ENCODE data around the gene MIS12.

The MIS12 gene

DNA sequence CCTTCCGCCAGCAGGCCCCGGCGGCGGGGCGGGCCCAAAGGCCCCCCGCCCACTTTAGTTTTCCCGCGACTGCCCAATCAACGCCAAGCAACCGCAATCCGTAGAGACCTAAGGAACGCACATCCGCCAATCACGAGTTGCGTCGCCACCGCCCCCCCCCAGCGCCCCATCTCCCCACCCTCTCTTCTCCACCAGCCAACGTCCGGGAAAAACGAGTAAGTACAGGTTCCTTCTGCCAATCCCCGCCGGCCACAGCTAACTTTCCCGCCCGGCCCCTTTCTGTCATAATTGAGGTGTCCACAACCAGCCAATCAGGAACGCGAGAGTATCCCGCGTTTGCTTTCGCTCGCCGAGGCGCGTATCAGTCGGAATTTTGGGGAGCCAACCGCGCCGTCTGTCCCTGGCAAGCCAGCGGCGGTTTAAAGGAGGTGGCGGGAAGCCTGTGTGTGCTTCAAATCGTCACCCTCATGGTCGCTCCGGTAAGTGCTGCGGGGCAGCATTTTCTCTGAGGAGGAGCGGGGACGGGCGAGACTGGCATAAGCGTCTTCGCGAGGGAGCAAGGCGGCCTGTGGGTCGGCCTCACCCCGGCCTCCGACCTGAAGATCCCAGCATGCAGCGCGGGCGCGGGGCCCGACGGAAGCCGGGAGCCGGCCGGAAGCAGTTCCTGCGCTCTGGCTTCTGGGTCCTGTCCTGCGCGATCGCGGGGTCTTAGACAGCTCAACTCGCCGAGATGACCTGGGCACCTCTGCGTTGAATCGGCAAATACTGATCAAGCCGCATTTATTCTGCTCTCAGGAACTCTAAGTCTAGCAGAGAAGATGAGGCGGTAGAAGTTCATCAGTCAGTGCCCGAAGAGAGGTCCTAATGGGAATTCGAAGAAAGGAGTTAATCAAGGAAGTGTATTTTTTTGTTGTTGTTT, at the start of gene MIS12:
Gene MIS12, plus strand, starts transcription at position 361 of the 919 bp plus-strand sequence. CDS start 2,297 bp downstream, outside the sequence.
- peak; percentile 99 for DNase-seq

DNA sequence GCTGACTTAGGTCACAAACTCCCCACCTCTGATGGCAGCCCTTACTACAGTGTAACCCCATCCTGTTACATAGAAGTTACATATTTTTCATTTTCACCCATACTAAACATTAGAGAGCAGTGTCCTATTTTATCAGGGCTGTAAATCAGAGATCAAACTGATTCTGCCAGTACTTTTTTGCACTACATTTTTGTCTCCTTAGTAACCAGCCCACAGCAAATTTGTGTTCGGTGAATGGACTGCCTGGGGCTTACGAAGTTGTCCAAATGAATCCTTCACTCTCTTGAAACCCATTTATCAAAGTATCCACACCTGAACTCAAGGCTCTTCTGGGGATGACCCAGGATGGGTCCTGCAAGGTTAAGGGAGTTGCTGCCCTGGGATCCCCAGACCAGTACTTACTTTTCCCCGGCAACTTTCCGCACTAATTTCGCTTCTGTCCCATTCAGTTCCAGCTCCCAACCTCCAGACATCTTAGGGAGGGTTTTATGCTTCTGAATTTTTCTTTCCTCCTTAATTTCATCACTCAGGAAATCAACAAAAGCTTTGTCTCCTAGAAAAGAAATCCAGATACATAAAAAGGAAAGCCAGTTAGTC, 48.5 kb upstream of the MIS12 start:
- no peak for DNase-seq

DNA sequence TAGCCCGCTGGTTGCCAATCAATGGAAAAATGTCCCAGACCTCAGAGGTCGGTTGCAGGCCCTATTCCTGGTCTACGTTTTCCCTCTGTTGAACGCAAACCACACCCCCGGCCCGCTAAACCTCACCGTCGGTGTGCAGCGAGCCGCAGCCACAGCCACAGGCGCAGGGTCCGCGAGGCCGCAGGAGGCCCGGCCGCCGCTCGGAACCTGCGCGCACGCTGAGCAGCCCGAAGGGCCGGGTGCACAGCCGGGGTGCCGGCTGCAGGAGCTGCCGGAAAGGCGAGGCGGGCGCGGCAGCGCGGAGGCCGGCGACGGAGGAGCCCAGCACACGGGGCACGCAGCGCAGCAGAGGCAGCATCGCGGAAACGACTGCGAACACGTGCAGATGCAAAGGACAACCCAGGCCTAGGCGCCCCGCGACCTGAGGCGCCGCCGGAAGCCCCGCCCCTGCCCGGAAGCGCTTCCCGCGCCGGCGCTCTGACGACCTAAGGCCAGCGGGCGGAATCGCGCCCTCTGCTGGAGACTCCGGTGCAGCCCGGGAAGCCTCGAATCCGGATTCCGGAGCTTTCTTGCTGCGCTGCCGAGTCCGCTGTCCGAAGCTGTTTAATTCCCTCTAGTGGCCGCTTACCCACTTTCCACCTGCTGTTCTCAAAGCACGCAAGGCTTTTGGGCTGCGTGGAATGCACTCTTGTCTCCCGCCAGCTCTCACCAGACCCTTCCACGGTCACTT, 47.5 kb upstream of the MIS12 start, which contains the start of gene C1QBP:
Gene C1QBP, minus strand, starts transcription at position 440 of the 730 bp plus-strand sequence. Its CDS starts 82 bp downstream, at position 358.
- DNase-seq = peak; percentile 93

- DNase-seq = no peak
Observed at GRCh38 chr17:5439446-5439764, 47.0 kb upstream of the MIS12 start.

GRCh38 chr17:5443728-5444127, 42.6 kb upstream of the MIS12 start:
- no peak for DNase-seq

DNA sequence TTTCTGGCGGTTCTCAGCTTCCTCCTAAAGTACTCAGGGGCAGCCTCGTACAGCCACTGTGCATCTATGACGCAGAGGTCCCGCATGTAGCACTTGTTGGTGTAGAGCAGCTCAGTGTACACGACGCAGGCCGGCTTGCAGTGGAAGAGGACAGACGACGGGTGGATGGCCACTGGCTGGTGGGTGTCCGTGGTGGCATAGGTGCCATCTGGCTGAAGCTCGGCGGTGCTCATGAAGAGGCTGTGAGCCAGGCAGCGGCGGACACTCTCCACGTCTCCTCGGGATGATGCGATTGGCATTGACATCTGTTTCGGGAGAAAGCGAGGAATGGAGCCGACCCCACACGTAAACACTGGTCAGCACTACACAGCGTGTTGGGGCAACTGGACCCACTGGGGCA, 42.2 kb upstream of the MIS12 start:
- no peak for DNase-seq

GRCh38 chr17:5446786-5447185, 39.6 kb upstream of the MIS12 start:
- no peak for DNase-seq

GRCh38 chr17:5464717-5465507, 21.5 kb upstream of the MIS12 start:
- no peak for DNase-seq

DNA sequence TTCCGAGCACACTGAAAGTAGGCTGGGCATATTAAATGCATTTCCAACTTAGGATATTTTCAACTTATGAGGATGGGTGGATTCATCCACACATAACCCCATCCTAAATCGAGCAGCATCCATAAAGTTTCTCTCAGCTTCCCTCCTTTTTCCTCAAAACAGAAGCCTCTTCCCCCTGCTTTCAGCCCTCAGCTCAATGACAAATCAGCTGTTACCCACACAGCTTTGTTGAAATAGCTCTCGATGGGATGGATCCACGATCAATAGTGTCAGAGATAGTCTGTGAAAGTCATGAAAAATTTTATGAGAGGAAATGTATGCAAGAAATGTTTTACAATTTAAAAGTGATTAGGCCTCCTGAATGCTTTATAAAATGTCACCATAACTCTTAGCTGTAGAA, 20.1 kb upstream of the MIS12 start:
- DNase-seq = no peak

DNA sequence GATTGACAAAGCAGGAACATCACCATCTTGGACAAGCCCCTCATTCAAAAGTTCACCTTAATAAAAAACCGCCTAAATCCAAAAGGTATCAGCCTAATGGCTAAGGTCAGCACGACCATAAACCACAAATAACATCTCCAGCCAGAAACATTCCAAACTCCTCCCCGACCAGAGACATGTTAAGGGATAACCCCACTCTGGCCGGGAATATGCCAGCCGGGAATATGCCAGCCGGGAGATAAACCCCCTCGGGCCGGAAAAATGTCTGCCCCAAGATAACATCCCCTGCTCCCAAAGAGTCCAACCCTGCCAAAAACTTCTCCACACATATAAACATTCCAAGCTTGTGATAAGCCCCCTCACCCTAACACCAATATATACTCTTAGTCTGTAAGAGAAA, 18.9 kb upstream of the MIS12 start:
- no peak for DNase-seq

GRCh38 chr17:5468075-5468473, 18.3 kb upstream of the MIS12 start:
- DNase-seq = peak; percentile 23

DNA sequence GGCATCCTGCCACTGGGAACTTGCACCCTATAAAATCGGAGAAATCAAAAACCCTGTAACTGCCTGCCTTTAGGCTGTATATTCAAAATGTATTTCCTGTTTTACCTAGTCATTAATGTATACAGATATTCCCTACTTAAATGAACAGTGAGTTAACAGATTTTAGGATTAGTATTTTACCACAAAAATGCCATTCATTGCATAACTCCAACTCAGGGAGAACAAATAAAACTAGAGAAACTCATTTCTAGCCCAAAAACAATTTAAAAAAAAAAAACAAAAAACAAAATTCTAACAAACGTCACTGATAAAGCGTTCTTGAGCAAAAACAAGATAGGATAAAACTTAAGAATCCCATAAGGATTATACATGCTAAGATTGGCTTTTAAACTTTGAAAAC, 13.9 kb upstream of the MIS12 start:
- DNase-seq = no peak

GRCh38 chr17:5473906-5474305, 12.5 kb upstream of the MIS12 start:
- DNase-seq = no peak

DNA sequence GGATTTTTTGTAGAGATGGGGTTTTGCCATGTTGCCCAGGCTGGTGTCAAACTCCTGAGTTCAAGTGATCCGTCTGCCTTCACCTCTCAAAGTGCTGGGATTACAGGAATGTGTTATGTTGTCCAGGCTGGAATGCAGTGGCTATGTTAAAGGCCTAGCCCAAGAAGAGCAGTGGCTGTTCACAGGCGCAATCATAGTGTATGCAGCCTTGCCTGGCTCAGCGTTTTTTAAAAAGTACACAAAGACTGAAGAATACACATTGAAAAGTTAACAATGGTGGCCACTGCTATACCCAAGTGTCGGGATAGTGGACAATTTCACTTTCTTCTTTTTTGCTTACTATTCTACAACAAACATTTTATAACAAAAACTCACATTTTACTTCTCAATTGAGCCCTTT, 7.4 kb upstream of the MIS12 start:
- no peak for DNase-seq

- DNase-seq = no peak
Observed at GRCh38 chr17:5480962-5481361, 5.4 kb upstream of the MIS12 start.

GRCh38 chr17:5481451-5481850, 4.9 kb upstream of the MIS12 start:
- no peak for DNase-seq

DNA sequence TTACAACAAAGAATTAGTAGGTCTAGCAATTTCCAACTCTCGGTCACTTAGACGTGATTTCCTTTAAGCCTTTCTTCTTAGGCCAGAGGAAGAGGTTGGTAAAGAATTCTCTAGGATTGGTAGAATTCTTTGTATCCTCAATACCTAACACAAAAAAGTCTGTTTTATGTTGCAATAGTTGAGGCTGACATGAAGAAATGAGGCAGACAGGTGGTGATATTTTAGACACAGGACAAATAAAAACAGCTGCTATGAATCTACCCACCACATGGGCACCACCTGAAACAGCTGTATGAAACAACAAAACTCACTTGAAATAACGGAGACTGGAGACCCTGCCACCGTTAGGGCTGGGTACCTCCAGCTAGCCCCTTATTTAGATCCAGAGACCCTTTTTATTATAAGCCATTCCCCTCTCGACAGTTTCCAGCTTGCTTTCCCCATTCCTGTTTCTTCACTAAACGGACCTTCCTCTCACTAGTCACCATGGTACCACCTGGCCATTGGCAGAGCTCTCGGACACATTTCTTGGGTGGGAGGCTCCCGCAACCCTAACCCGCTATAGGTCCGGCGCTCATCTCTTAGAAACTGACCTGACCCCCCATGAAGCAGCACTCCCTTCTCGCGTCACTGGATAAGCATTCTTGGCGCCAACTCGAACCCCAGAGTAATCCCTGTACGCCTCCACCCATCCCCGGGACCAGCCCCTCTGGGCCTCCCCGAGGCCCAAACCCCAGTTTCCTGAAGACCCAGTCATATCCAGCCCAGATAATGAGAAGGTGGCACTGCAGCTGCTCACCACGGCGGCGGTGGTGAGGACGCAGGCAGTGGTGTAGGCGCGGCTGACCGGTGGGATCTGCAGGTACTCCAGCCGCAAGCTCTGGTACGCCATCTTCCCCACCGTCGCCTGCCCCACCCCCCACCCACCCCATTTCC, 828 bp upstream of the MIS12 start, which contains the start of gene DERL2:
Gene DERL2, minus strand, starts transcription at position 909 of the 936 bp plus-strand sequence. Its CDS starts 17 bp downstream, at position 892.
- DNase-seq = no peak

DNA sequence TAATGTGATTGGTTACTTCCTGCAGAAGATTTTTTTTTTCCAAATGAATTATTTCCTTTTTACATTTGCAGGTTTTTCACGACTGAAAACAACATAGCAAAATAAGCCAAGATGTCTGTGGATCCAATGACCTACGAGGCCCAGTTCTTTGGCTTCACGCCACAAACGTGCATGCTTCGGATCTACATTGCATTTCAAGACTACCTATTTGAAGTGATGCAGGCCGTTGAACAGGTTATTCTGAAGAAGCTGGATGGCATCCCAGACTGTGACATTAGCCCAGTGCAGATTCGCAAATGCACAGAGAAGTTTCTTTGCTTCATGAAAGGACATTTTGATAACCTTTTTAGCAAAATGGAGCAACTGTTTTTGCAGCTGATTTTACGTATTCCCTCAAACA, 2.4 kb downstream of the MIS12 start:
- no peak for DNase-seq

GRCh38 chr17:5492970-5493369, 6.6 kb downstream of the MIS12 start:
- no peak for DNase-seq

GRCh38 chr17:5499476-5500231, 13.3 kb downstream of the MIS12 start:
- no peak for DNase-seq

DNA sequence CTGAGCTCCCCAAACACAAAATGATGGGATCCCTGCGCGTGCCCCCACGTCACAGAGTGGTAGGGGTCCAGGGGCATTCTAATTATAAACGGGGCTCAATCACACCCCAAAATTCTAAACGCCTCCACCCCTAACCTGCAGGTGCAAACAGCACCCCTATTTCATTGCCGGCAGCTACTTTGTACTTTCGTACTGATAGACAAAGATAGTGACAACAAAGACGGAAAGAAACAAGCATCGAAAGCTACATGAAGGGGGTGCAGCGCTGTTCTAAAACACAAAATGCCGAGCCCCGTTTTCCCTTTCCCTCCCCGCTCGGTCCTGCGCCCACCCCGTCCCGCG, 13.9 kb downstream of the MIS12 start:
- no peak for DNase-seq
